ENCODE results near the gene KIF5C.

KIF5C gene

DNA sequence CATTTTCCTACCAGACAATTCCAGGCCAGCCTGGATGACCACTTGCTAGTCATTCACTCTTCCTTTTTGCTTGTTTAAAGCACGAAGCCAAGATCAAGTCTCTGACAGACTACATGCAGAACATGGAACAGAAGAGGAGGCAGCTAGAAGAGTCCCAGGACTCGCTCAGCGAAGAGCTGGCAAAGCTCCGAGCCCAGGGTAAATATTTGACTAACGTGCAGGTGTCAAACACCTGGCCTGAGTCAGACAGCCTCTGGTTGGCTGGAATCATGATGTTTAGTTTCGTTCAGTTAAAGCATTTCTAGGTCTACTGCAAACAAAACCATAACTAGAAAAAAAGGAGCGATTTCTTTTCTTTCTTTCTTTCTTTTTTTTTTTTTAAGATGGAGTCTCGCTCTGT, 119.3 kb downstream of the KIF5C start:
- Histone ChIP-seq H3K4me3 (ENCODE audit: low read depth, low read length) (no peak overlapping the region), H3K27me3 (ENCODE audit: control insufficient read depth, insufficient read depth, low read length) (no peaks in the 10 kb centered on the region), H3K4me1 (peaks cover 13% of the 10 kb centered on the region), H3K4me2 (ENCODE audit: low read length) (no peak overlapping the region), H3K9ac (no peak overlapping the region), H3K79me2 (no peaks in the 10 kb centered on the region), H3K36me3 (ENCODE audit: control insufficient read depth, insufficient read depth, low read length) (no peaks in the 10 kb centered on the region), H2AFZ (no peak overlapping the region), H3K27ac (no peak overlapping the region), H3K9me3 (ENCODE audit: control insufficient read depth, low read length) (no peaks in the 10 kb centered on the region)
- TF ChIP-seq, protein P1, sequence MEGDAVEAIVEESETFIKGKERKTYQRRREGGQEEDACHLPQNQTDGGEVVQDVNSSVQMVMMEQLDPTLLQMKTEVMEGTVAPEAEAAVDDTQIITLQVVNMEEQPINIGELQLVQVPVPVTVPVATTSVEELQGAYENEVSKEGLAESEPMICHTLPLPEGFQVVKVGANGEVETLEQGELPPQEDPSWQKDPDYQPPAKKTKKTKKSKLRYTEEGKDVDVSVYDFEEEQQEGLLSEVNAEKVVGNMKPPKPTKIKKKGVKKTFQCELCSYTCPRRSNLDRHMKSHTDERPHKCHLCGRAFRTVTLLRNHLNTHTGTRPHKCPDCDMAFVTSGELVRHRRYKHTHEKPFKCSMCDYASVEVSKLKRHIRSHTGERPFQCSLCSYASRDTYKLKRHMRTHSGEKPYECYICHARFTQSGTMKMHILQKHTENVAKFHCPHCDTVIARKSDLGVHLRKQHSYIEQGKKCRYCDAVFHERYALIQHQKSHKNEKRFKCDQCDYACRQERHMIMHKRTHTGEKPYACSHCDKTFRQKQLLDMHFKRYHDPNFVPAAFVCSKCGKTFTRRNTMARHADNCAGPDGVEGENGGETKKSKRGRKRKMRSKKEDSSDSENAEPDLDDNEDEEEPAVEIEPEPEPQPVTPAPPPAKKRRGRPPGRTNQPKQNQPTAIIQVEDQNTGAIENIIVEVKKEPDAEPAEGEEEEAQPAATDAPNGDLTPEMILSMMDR (IDR thresholded peaks at IDR 0.05): no peak

DNA sequence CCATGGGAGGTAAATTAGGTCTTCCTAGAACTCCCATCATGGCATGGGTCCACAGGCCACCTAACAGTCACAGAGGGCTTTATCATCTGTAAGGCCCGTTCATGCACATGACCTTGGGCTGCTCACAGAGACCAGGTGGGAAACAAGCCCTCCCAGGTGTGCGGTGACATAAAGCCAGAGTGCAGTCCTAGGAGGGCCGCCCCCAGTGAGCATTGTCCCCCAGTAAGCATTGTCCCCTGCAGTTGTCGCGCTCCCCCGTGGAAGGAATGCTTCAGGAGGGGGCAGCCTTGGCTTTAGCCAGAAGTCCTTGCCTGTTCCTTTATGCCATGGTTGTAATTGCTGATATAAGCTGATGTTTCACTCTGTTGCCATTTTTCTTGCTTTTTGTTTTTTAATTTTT, 121.8 kb downstream of the KIF5C start:
- Histone ChIP-seq H3K36me3 (ENCODE audit: control insufficient read depth, insufficient read depth, low read length) (no peaks in the 10 kb centered on the region), H3K27ac (no peak overlapping the region), H3K4me2 (ENCODE audit: low read length) (no peak overlapping the region), H3K9me3 (ENCODE audit: control insufficient read depth, low read length) (no peaks in the 10 kb centered on the region), H3K4me3 (ENCODE audit: low read depth, low read length) (no peak overlapping the region), H3K27me3 (ENCODE audit: control insufficient read depth, insufficient read depth, low read length) (no peaks in the 10 kb centered on the region), H3K79me2 (no peaks in the 10 kb centered on the region), H2AFZ (no peak overlapping the region), H3K4me1 (peaks cover 13% of the 10 kb centered on the region), H3K9ac (no peak overlapping the region)
- TF ChIP-seq, protein P1 (IDR thresholded peaks at IDR 0.05): no peak

DNA sequence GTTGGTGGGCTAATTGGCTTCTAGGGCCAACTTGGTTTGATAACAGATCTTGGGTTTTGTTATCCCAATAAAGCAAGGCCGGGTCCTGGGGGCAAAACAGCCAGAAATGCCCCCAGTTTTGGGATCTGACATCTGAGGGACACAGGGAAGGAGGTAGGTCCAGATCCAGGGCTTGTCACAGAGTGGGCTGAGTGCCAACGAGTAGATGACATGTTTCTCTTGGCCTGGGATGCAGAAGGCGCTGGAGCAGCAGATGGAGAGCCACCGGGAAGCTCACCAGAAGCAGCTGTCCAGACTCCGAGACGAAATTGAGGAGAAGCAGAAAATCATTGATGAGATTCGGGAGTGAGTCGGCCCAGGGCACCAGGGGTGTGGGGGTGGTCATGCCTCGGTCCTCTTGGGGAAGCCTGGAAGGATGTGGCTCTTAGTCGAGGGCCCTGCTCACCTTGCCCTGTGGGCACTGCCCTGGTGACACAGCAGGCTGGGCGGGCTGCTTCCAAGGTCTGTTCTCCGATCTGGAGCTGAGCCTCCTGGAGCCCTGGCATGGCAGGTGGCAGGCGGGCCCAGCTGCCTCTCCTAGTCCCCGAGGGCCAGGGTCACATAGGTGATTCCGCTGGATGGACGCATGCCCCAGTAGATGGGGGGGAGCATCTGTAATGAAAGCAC, 123.3 kb downstream of the KIF5C start:
- no peaks in the 10 kb centered on the region for H3K36me3 ChIP-seq (ENCODE audit: control insufficient read depth, insufficient read depth, low read length)
- H3K4me1 ChIP-seq: peaks cover 9% of the 10 kb centered on the region
- no peaks in the 10 kb centered on the region for H3K27me3 ChIP-seq (ENCODE audit: control insufficient read depth, insufficient read depth, low read length)
- H3K27ac ChIP-seq: no peak overlapping the region
- no peaks in the 10 kb centered on the region for H3K79me2 ChIP-seq
- no peak overlapping the region for H3K4me3 ChIP-seq (ENCODE audit: low read depth, low read length)
- H2AFZ ChIP-seq: no peak overlapping the region
- no peak overlapping the region for H3K9ac ChIP-seq
- TF ChIP-seq, protein P1 (IDR thresholded peaks at IDR 0.05): no peak
- no peak overlapping the region for H3K4me2 ChIP-seq (ENCODE audit: low read length)
- H3K9me3 ChIP-seq (ENCODE audit: control insufficient read depth, low read length): no peaks in the 10 kb centered on the region

DNA sequence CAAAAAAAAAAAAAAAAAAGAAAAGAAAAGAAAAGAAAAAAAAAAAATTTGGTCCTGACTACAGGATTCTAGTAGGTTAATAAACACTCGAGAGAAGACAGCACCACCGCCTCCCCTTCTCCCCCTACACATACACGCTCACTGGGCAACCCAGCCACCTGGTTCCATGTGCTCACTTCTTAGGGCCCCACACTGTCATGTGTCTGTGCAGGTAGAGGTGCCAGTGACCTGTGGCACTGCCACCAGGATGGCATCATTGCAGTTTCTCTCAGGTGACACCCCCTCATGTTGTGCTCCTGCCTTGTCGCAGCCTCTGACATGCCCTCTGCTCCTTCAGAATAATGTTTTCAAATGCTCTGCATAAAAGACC, 123.8 kb downstream of the KIF5C start:
- no peak overlapping the region for H3K4me2 ChIP-seq (ENCODE audit: low read length)
- TF ChIP-seq, protein P1 (IDR thresholded peaks at IDR 0.05): no peak
- peaks cover 4% of the 10 kb centered on the region for H3K4me1 ChIP-seq
- no peak overlapping the region for H3K4me3 ChIP-seq (ENCODE audit: low read depth, low read length)
- H3K27me3 ChIP-seq (ENCODE audit: control insufficient read depth, insufficient read depth, low read length): no peaks in the 10 kb centered on the region
- H3K9me3 ChIP-seq (ENCODE audit: control insufficient read depth, low read length): no peaks in the 10 kb centered on the region
- no peak overlapping the region for H3K27ac ChIP-seq
- no peak overlapping the region for H3K9ac ChIP-seq
- no peaks in the 10 kb centered on the region for H3K36me3 ChIP-seq (ENCODE audit: control insufficient read depth, insufficient read depth, low read length)
- H3K79me2 ChIP-seq: no peaks in the 10 kb centered on the region
- no peak overlapping the region for H2AFZ ChIP-seq

DNA sequence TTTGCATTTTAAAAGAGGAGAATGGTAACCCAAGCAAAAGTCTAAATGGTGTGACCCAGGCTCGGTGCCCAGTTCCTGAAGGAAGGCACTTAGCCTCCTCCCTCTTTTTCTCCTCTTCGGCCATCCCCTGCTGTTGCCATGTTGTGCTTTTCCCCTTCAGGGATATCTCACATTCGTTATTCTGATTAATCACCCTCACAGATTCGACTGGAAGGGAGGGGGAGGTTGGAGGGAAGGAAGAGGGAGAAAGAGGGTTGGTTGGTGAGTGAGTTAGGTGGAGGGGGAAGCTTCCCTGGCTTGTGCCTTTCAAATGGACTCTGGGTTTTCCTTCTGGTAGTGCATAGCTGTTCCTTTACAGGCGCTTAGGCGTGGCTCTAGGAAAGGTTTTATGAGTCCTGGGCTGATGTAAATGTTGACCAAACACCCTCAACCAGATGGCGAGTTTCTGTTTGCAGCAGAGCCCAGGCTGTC, 124.5 kb downstream of the KIF5C start:
- no peaks in the 10 kb centered on the region for H3K27me3 ChIP-seq (ENCODE audit: control insufficient read depth, insufficient read depth, low read length)

More for the DNA sequence above, 124.5 kb downstream of the KIF5C start:
- Histone ChIP-seq H3K36me3 (ENCODE audit: control insufficient read depth, insufficient read depth, low read length) (no peaks in the 10 kb centered on the region), H3K9me3 (ENCODE audit: control insufficient read depth, low read length) (no peaks in the 10 kb centered on the region), H3K27ac (no peak overlapping the region), H2AFZ (no peak overlapping the region), H3K9ac (no peak overlapping the region), H3K4me3 (ENCODE audit: low read depth, low read length) (no peak overlapping the region), H3K79me2 (no peaks in the 10 kb centered on the region), H3K4me1 (no peaks in the 10 kb centered on the region), H3K4me2 (ENCODE audit: low read length) (no peak overlapping the region)
- TF ChIP-seq, protein P1 (IDR thresholded peaks at IDR 0.05): no peak
